Transverse colon (tissue), 4 donors: ENCODE measurements around the gene HS1BP3. TPM values are rescaled to one million over a fixed set of nuclear protein-coding genes. Genes with fewer than 3 reads are reported as not detected.

ENCODE experiments used
- DNase-seq: peaks from one replicate; pipeline ENCODE4 v3.0.0-alpha.2; 2019
- H3K27ac ChIP-seq, 4 donors: fragments of 200-600 bp; sonication (generic); 2 replicates each; pipeline ENCODE4 v1.5.1; 2016 to 2018; ENCODE audit warnings: inconsistent platforms in 4 of 4
- H3K27me3 ChIP-seq: fragments of 200-600 bp; sonication (generic); 2 replicates; pipeline ENCODE4 v1.5.1; 2017; ENCODE audit warnings: inconsistent platforms
- H3K36me3 ChIP-seq, 4 donors: fragments of 200-600 bp; sonication (generic); 2 replicates each; pipeline ENCODE4 v1.5.1; 2017 to 2019; ENCODE audit warnings: inconsistent platforms in 4 of 4
- H3K4me1 ChIP-seq, 4 donors: fragments of 200-600 bp; sonication (generic); 2 replicates each; pipeline ENCODE4 v1.5.1; 2017 to 2020; ENCODE audit warnings: inconsistent platforms in 4 of 4
- H3K4me3 ChIP-seq, 4 donors: fragments of 200-600 bp; sonication (generic); 1 replicate in 1 of 4; 2 replicates in 3 of 4; pipeline versions ENCODE4 v1.5.1 to v1.6.1; 2017 to 2019; ENCODE audit warnings: inconsistent platforms in 4 of 4
- H3K9me3 ChIP-seq, 2 donors: fragments of 200-600 bp; sonication (generic); 2 replicates each; pipeline ENCODE4 v1.5.1; 2017 to 2019; ENCODE audit warnings: inconsistent platforms in 2 of 2
- EP300 ChIP-seq: sonication (generic); formaldehyde crosslinking; IDR thresholded peaks from one replicate; pipeline ENCODE4 v1.6.1; 2017; ENCODE audit warnings: antibody characterized with exemption, low read depth
- POLR2A ChIP-seq: fragments of 450-650 bp; IDR thresholded peaks from one replicate; pipeline ENCODE4 v1.6.1; 2016; ENCODE audit warnings: antibody characterized with exemption, mild to moderate bottlenecking, moderate library complexity
- POLR2AphosphoS5 ChIP-seq, 3 donors: sonication (generic); formaldehyde crosslinking; IDR thresholded peaks; one replicate each; pipeline ENCODE4 v1.6.1; 2016; ENCODE audit warnings: antibody characterized with exemption in 3 of 3
- WGBS, 2 donors: methylation state at CpG; one replicate each; pipeline ENCODE4 v1.1.5; 2018; ENCODE audit warnings: low coverage in 1 of 2; 5-methylcytosine and 5-hydroxymethylcytosine counted together
- in situ Hi-C, 4 donors: fragments of 200-750 bp; cut with MboI; loops; one replicate each; pipeline versions ENCODE4 v1.15.0 to v1.15.1; 2017; ENCODE audit warnings: low sequenced_read_pairs in 3 of 4, low pct_ligation_motif_present in 1 of 4, low pct_unique_long_range_greater_than_20kb in 1 of 4
- intact Hi-C: fragments of 100-400 bp; cut with DNase I; formaldehyde crosslinking; loops from one replicate; pipeline ENCODE4 v1.15.1; 2023; ENCODE audit warnings: low total_unique reads
- total RNA-seq, 4 donors: library from RNA; depleted of rRNA; stranded (reverse); fragments of >200 nt; gene quantifications; one replicate each; pipeline ENCODE4 v1.1.0, GENCODE V29; 2016
- TF ChIP-seq, protein P1 (sequence below), 5 experiments: fragments of 200-600 bp in 3 of 5; fragments of 450-650 bp in 2 of 5; sonication (generic) in 3 of 5; IDR thresholded peaks; 1 replicate in 2 of 5; 2 replicates in 3 of 5; pipeline ENCODE4 v1.5.1; 2016 to 2017; ENCODE audit warnings: antibody characterized with exemption in 5 of 5, inconsistent platforms in 3 of 5, mild to moderate bottlenecking in 2 of 5, moderate library complexity in 1 of 5

Gene HS1BP3
- total RNA-seq, 4 donors from 2014 or later: 29.5 to 44.2 (median 33.1) TPM

DNA sequence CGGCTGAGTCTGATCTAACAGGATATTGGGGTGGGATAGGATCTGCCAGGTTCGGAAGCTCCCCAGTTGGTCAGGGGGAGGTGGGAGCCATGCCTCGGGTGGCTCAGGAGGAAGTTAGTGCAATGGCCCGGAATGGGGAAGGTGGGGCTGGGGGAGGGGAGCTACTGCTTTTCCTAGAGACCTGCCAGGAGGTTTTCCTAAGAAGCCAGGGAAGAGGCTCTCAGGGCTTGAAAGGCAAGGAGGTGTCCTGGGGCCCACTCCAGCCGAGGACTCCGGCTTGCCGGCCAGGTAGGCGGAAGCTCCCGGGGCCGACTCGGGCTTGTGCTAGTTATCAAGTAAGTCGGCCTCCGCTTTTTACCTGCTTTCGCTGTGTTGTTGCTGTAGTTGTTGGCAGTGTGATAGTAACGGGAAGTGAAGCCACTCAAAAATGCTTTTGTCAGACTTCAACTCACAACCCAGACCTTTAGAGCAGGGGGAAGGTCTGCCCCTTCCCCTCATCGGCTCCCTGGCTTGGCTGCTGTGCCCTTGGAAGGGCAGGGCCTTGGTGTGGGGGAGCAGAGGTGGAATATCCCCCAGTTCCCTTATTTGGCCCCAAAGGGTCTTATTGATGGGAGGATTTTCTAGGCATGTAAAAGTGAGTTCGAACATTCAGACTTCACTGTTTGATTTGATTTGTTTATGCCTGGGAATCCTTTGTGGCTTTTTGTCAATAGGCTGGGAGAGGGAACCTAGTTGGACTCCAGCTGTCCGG, 21.5 kb upstream of the HS1BP3 start:
- Histone ChIP-seq H3K9me3 (no peaks in the 10 kb centered on the region), H3K27ac (no peak overlapping the region), H3K27me3 (peaks cover 67% of the 10 kb centered on the region), H3K4me3 (no peak overlapping the region), H3K4me1 (peaks cover 8 to 41% (median 18%) of the 10 kb centered on the region in 4 donors), H3K36me3 (no peaks in the 10 kb centered on the region)
- TF ChIP-seq, protein P1, sequence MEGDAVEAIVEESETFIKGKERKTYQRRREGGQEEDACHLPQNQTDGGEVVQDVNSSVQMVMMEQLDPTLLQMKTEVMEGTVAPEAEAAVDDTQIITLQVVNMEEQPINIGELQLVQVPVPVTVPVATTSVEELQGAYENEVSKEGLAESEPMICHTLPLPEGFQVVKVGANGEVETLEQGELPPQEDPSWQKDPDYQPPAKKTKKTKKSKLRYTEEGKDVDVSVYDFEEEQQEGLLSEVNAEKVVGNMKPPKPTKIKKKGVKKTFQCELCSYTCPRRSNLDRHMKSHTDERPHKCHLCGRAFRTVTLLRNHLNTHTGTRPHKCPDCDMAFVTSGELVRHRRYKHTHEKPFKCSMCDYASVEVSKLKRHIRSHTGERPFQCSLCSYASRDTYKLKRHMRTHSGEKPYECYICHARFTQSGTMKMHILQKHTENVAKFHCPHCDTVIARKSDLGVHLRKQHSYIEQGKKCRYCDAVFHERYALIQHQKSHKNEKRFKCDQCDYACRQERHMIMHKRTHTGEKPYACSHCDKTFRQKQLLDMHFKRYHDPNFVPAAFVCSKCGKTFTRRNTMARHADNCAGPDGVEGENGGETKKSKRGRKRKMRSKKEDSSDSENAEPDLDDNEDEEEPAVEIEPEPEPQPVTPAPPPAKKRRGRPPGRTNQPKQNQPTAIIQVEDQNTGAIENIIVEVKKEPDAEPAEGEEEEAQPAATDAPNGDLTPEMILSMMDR (IDR thresholded peaks at IDR 0.05): no peak
- TF ChIP-seq POLR2A (no peak), EP300 (no peak), POLR2AphosphoS5 (IDR thresholded peaks at IDR 0.05) (no peak)
- intact Hi-C loops (no loop called here), in situ Hi-C loops (loop anchor here in 3 of 4 donors (25.0 kb wide), 1 partner anchor 440 kb away; the partner anchor contains the start of gene TDRD15 (in 3 of the 3))
- WGBS, 2 donors: 30 to 34% methylated on average over 3 to 16 of the region's 18 CpGs
- no peak for DNase-seq

DNA sequence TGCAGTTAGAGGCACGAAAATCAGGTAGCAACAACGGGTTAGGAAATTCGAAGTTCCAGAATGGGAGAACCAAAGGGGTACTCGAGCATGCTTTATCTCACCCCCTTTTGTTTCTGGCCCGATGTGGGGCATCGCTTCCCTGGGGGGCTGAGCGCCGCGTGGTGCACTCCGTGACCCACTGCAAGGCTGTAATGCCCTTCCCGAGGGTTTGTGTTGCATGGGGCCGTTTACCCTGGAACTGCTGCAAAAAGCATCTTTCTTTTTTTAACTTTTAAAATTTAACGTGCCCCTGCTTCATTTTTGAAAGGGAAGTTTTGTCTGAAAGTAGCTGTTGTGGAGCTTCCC, 20.8 kb upstream of the HS1BP3 start:
- Histone ChIP-seq H3K9me3 (no peaks in the 10 kb centered on the region), H3K36me3 (no peaks in the 10 kb centered on the region), H3K4me3 (no peak overlapping the region), H3K27ac (no peak overlapping the region), H3K27me3 (peaks cover 73% of the 10 kb centered on the region), H3K4me1 (peaks cover 9 to 43% (median 21%) of the 10 kb centered on the region in 4 donors)
- no peak for DNase-seq
- intact Hi-C loops (no loop called here), in situ Hi-C loops (loop anchor here in 3 of 4 donors (25.0 kb wide), 1 partner anchor 441 kb away; the partner anchor contains the start of gene TDRD15 (in 3 of the 3))
- 8 to 27% methylated on average over 5 to 13 of the region's 13 CpGs for WGBS, 2 donors
- TF ChIP-seq POLR2AphosphoS5 (IDR thresholded peaks at IDR 0.05): no peak
- TF ChIP-seq, protein P1 (IDR thresholded peaks at IDR 0.05): no peak
- TF ChIP-seq POLR2A: no peak
- TF ChIP-seq EP300: no peak

DNA sequence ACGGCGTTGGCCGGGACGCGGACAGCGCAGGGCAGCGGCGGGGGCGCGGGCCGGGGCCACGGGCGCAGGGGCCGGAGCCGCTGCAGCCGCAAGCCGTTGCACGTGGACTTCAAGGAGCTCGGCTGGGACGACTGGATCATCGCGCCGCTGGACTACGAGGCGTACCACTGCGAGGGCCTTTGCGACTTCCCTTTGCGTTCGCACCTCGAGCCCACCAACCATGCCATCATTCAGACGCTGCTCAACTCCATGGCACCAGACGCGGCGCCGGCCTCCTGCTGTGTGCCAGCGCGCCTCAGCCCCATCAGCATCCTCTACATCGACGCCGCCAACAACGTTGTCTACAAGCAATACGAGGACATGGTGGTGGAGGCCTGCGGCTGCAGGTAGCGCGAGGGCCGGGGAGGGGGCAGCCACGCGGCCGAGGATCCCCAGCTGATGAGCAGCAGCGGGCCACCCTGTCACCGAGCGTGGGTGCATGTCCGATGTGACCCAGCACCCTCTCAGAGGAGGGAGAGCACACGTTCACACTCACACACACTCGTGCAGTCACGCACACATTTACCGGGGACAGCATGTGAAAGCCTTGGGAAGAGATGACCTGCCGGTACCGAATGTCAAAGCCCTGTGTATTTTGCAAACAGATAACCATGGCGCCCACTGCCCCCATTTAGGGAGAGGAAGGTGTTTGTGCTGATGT, 20.3 kb upstream of the HS1BP3 start:
- Histone ChIP-seq H3K36me3 (no peaks in the 10 kb centered on the region), H3K27me3 (peaks cover 78% of the 10 kb centered on the region), H3K27ac (no peak overlapping the region), H3K9me3 (no peaks in the 10 kb centered on the region), H3K4me3 (no peak overlapping the region), H3K4me1 (peaks cover 9 to 43% (median 23%) of the 10 kb centered on the region in 4 donors)
- intact Hi-C loops (no loop called here), in situ Hi-C loops (loop anchor here in 3 of 4 donors (25.0 kb wide), 1 partner anchor 441 kb away; the partner anchor contains the start of gene TDRD15 (in 3 of the 3))
- 7 to 47% methylated on average over 3 to 55 of the region's 60 CpGs for WGBS, 2 donors
- DNase-seq: no peak
- TF ChIP-seq POLR2A (no peak), EP300 (no peak), POLR2AphosphoS5 (IDR thresholded peaks at IDR 0.05) (no peak)
- TF ChIP-seq, protein P1 (IDR thresholded peaks at IDR 0.05): no peak
